Activated naive CD4-positive, alpha-beta T cell treated with anti-CD3 and anti-CD28 coated beads, Interleukin-2, amount 10 ng/mL, durations not matched to agents 7 days and 5 days (primary cell): ENCODE data around the gene CHRNA3.
"Not testable (repeated sequence)": the region's sequence is repeated elsewhere in the genome, so short reads cannot be mapped to it uniquely, and the experiment has no call there.

Experiments used
- CTCF ChIA-PET: fragments of 350-600 bp; sonication (Branson Sonifier 250); formaldehyde crosslinking; loops from one replicate; lab custom pipeline; 2021; ENCODE audit warnings: antibody characterized with exemption; lab: Charles Lee
- DNase-seq: peaks from one replicate; pipeline ENCODE4 v3.0.0-alpha.2; 2020
- H3K27ac Mint-ChIP-seq: one replicate; pipeline ENCODE4 v1.8.0; 2021; ENCODE audit warnings: mild to moderate bottlenecking, moderate library complexity, mixed read lengths
- H3K27me3 Mint-ChIP-seq: one replicate; pipeline ENCODE4 v1.8.0; 2021; ENCODE audit warnings: mild to moderate bottlenecking, mixed read lengths
- H3K36me3 Mint-ChIP-seq: one replicate; pipeline ENCODE4 v1.8.0; 2021; ENCODE audit warnings: mixed read lengths
- H3K4me1 Mint-ChIP-seq: one replicate; pipeline ENCODE4 v1.8.0; 2021; ENCODE audit warnings: mixed read lengths
- H3K4me3 Mint-ChIP-seq: one replicate; pipeline ENCODE4 v1.8.0; 2021; ENCODE audit warnings: mild to moderate bottlenecking, moderate library complexity, mixed read lengths
- H3K9me3 Mint-ChIP-seq: one replicate; pipeline ENCODE4 v1.8.0; 2021; ENCODE audit warnings: mixed read lengths

The CHRNA3 gene

DNA sequence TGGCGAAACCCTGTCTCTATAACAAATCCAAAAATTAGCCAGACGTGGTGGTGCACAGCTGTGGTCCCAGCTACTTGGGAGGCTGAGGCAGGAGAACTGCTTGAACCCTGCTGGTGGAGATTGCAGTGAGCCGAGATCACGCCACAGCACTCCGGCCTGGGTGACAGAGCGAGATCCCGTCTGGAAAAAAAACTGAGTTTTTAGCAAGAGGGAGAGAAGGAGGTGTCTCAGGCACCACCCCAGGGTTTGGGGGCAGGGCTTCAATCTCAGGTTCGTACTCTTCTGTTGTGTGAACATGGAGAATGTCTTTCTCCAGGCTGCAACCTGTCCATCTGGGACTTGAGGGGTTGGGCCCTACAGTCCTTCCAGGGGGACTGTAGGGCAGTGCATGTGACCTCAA, 2.7 kb downstream of the CHRNA3 start:
- H3K27me3 Mint-ChIP-seq, result peaks cover 72% of the 10 kb centered on the region
- no peak overlapping the region for H3K27ac Mint-ChIP-seq
- H3K4me3 Mint-ChIP-seq, result no peak overlapping the region
- CTCF ChIA-PET, result interaction anchor here (1.0 to 3.8 kb wide), 3 partner anchors 89 to 123 kb away, joined by 3 to 29 read pairs (median 4); no protein-coding TSS in a partner anchor
- DNase-seq, result no peak
- peaks cover 20% of the 10 kb centered on the region for H3K4me1 Mint-ChIP-seq
- no peaks in the 10 kb centered on the region for H3K36me3 Mint-ChIP-seq
- no peaks in the 10 kb centered on the region for H3K9me3 Mint-ChIP-seq

- CTCF ChIA-PET, result interaction anchor here (1.0 to 3.8 kb wide), 3 partner anchors 89 to 123 kb away, joined by 3 to 29 read pairs (median 4); no protein-coding TSS in a partner anchor
- H3K9me3 Mint-ChIP-seq, result no peaks in the 10 kb centered on the region
Measured at GRCh38 chr15:78617516-78617915, 3.3 kb downstream of the CHRNA3 start.

GRCh38 chr15:78617076-78617475, 3.7 kb downstream of the CHRNA3 start:
- Mint-ChIP-seq H3K4me3 (no peak overlapping the region), H3K4me1 (peaks cover 19% of the 10 kb centered on the region), H3K9me3 (no peaks in the 10 kb centered on the region), H3K36me3 (no peaks in the 10 kb centered on the region), H3K27ac (no peak overlapping the region), H3K27me3 (peaks cover 62% of the 10 kb centered on the region)
- CTCF ChIA-PET, result interaction anchor here (1.0 kb wide), 2 partner anchors 90 to 124 kb away, joined by 3 to 4 read pairs; no protein-coding TSS in a partner anchor
- no peak for DNase-seq

More at GRCh38 chr15:78617516-78617915, 3.3 kb downstream of the CHRNA3 start:
- Mint-ChIP-seq H3K27ac (no peak overlapping the region), H3K36me3 (no peaks in the 10 kb centered on the region), H3K27me3 (peaks cover 67% of the 10 kb centered on the region), H3K4me3 (no peak overlapping the region), H3K4me1 (peaks cover 20% of the 10 kb centered on the region)
- DNase-seq, result no peak

DNA sequence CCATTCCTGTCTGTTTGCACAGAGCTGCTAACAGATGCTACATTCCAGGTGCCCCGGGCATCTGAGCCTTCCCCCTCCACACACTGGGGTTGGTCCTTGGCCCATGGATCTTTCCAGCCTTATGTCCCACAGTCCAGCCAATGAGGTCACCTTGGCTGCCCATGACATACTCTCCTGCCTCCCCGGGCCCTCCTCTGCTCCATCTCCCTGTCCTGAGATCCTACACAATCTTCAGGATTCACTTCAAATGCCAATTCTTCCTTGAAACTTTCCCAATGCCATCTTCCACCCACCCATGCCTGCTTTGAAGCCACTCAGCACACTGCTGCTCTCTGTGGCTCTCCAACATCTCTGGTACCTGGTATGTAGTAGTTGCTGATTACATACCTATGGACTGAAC, 4.3 kb downstream of the CHRNA3 start:
- CTCF ChIA-PET, result interaction anchor here (2.7 kb wide), 1 partner anchor 93 kb away, joined by 11 read pairs; no protein-coding TSS in a partner anchor
- peaks cover 14% of the 10 kb centered on the region for H3K4me1 Mint-ChIP-seq
- H3K9me3 Mint-ChIP-seq, result no peaks in the 10 kb centered on the region
- no peak overlapping the region for H3K4me3 Mint-ChIP-seq
- H3K27ac Mint-ChIP-seq, result no peak overlapping the region
- DNase-seq, result no peak
- H3K36me3 Mint-ChIP-seq, result no peaks in the 10 kb centered on the region
- H3K27me3 Mint-ChIP-seq, result peaks cover 56% of the 10 kb centered on the region

- peaks cover 44% of the 10 kb centered on the region for H3K27me3 Mint-ChIP-seq
- H3K4me1 Mint-ChIP-seq, result peaks cover 8% of the 10 kb centered on the region
- H3K4me3 Mint-ChIP-seq, result no peak overlapping the region
- H3K27ac Mint-ChIP-seq, result peak overlapping the region; percentile 42
- no peak for DNase-seq
- CTCF ChIA-PET, result interaction anchor here (2.7 kb wide), 1 partner anchor 95 kb away, joined by 11 read pairs; no protein-coding TSS in a partner anchor
- no peaks in the 10 kb centered on the region for H3K9me3 Mint-ChIP-seq
- no peaks in the 10 kb centered on the region for H3K36me3 Mint-ChIP-seq
Measured at GRCh38 chr15:78615151-78615589, 5.6 kb downstream of the CHRNA3 start.

DNA sequence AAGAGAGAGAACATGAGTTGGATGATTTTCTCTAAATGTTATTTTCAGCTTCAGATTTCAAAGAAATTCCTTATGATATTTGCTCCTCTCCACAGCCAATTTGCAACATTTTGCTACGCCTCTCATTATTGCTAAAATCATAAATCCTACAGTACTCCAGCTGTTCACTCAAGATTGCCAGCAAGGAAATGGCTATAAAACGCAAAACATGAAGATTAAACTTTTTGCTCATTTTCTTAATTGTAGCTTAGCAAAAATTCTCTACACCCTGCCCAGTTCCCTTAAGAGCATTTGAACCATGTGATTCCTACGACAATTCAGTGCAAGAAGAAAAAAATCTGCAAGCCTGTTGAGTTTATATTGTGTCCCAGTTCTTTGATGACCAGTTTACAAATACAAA, 6.8 kb downstream of the CHRNA3 start:
- DNase-seq, result no peak
- Mint-ChIP-seq H3K9me3 (no peaks in the 10 kb centered on the region), H3K27me3 (peaks cover 32% of the 10 kb centered on the region), H3K4me3 (no peak overlapping the region), H3K36me3 (no peaks in the 10 kb centered on the region), H3K27ac (no peak overlapping the region), H3K4me1 (peaks cover 5% of the 10 kb centered on the region)
- CTCF ChIA-PET, result interaction anchor here (2.7 kb wide), 1 partner anchor 96 kb away, joined by 11 read pairs; no protein-coding TSS in a partner anchor

DNA sequence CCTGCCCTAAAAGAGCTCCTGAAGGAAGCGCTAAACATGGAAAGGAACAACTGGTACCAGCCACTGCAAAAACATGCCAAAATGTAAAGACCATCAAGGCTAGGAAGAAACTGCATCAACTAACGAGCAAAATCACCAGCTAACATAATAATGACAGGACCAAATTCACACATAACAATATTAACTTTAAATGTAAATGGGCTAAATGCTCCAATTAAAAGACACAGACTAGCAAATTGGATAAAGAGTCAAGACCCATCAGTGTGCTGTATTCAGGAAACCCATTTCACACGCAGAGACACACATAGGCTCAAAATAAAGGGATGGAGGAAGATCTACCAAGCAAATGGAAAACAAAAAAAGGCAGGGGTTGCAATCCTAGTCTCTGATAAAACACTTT, 11.2 kb downstream of the CHRNA3 start:
- CTCF ChIA-PET, result not testable (repeated sequence)

GRCh38 chr15:78605680-78606079, 15.1 kb downstream of the CHRNA3 start:
- H3K27me3 Mint-ChIP-seq, result peaks cover 27% of the 10 kb centered on the region
- no peak overlapping the region for H3K27ac Mint-ChIP-seq
- no peaks in the 10 kb centered on the region for H3K36me3 Mint-ChIP-seq
- no peaks in the 10 kb centered on the region for H3K4me1 Mint-ChIP-seq
- no peak overlapping the region for H3K4me3 Mint-ChIP-seq
- no peak for DNase-seq
- H3K9me3 Mint-ChIP-seq, result no peaks in the 10 kb centered on the region
- CTCF ChIA-PET, result no interaction called here

More for the DNA sequence above, 11.2 kb downstream of the CHRNA3 start:
- H3K4me3 Mint-ChIP-seq, H3K4me1 Mint-ChIP-seq, H3K27ac Mint-ChIP-seq, H3K9me3 Mint-ChIP-seq, DNase-seq, H3K36me3 Mint-ChIP-seq: not testable (repeated sequence)
- H3K27me3 Mint-ChIP-seq, result peaks cover 24% of the 10 kb centered on the region

GRCh38 chr15:78605201-78605600, 15.6 kb downstream of the CHRNA3 start:
- no peak for DNase-seq
- Mint-ChIP-seq H3K27me3 (peaks cover 27% of the 10 kb centered on the region), H3K9me3 (no peaks in the 10 kb centered on the region), H3K4me3 (no peak overlapping the region), H3K36me3 (no peaks in the 10 kb centered on the region), H3K4me1 (no peaks in the 10 kb centered on the region), H3K27ac (no peak overlapping the region)
- CTCF ChIA-PET, result no interaction called here

DNA sequence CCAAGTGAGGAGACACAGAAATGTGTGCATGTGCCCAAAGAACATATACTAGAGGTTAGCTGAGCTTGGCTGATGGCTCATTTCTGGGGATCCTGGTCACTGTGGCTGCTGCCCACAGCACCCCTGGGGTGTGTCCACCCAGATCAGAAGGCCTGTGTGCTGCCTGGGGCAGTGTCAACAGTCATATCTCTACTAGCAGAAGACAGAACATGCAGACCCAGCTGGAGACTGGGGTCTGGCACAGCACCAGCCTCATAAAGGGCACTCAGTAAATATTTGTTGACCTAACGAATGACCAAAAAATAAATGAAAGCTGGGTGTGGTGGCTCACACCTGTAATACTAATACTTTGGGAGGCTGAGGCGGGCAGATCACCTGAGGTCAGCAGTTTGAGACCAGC, 16.4 kb downstream of the CHRNA3 start:
- H3K27me3 Mint-ChIP-seq, result peaks cover 27% of the 10 kb centered on the region
- H3K27ac Mint-ChIP-seq, result no peak overlapping the region
- CTCF ChIA-PET, result no interaction called here
- no peaks in the 10 kb centered on the region for H3K36me3 Mint-ChIP-seq
- H3K4me1 Mint-ChIP-seq, result no peaks in the 10 kb centered on the region
- no peak overlapping the region for H3K4me3 Mint-ChIP-seq
- no peak for DNase-seq
- no peaks in the 10 kb centered on the region for H3K9me3 Mint-ChIP-seq

- Mint-ChIP-seq H3K9me3 (no peaks in the 10 kb centered on the region), H3K36me3 (no peaks in the 10 kb centered on the region), H3K27ac (no peak overlapping the region), H3K4me3 (no peak overlapping the region), H3K4me1 (no peaks in the 10 kb centered on the region), H3K27me3 (peaks cover 22% of the 10 kb centered on the region)
- CTCF ChIA-PET, result no interaction called here
- DNase-seq, result no peak
Measured at GRCh38 chr15:78603467-78603866, 17.3 kb downstream of the CHRNA3 start.

DNA sequence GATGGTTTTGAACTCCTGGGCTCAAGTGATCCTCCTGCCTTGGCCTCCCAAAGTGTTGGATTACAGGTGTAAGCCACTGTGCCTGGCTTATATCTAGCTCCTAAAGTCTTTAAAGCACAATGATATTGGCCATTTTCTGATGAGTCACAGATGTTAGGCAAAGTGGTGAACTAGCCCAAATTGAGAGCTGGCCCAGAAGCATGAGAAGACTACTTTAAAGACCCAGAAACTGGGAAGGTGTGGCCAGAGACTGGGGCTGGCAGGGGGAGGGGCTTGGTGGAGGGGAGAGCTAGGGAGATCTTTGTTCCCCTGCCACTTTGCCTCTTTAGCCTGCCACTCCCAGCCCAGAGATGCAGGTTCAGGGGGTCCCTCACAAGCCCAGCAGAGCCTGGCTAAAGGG, 21.6 kb downstream of the CHRNA3 start:
- no peaks in the 10 kb centered on the region for H3K9me3 Mint-ChIP-seq
- no peak overlapping the region for H3K27ac Mint-ChIP-seq
- no peak overlapping the region for H3K4me3 Mint-ChIP-seq
- no peaks in the 10 kb centered on the region for H3K36me3 Mint-ChIP-seq
- peaks cover under 1% of the 10 kb centered on the region for H3K27me3 Mint-ChIP-seq
- no peak for DNase-seq
- H3K4me1 Mint-ChIP-seq, result no peaks in the 10 kb centered on the region
- CTCF ChIA-PET, result no interaction called here

DNA sequence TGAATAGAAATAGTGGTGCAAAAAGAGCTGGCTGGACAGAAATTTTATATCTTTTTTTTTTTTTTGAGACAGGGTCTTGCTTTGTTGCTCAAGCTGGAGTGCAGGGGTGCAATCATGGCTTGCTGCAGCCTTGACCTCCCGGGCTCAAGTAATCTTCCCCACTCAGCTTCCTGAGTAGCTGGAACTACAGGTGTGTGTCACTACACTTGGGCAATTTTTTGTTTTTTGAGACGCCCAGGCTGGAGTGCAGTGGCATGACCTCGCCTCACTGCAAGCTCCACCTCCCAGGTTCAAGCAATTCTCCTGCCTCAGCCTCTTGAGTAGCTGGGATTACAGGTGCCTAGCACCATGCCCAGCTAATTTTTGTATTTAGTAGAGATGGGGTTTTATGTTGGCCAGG, 22.4 kb downstream of the CHRNA3 start:
- Mint-ChIP-seq H3K4me1 (no peaks in the 10 kb centered on the region), H3K36me3 (no peaks in the 10 kb centered on the region), H3K27ac (no peak overlapping the region), H3K27me3 (no peaks in the 10 kb centered on the region), H3K4me3 (no peak overlapping the region), H3K9me3 (no peaks in the 10 kb centered on the region)
- CTCF ChIA-PET, result no interaction called here
- no peak for DNase-seq

DNA sequence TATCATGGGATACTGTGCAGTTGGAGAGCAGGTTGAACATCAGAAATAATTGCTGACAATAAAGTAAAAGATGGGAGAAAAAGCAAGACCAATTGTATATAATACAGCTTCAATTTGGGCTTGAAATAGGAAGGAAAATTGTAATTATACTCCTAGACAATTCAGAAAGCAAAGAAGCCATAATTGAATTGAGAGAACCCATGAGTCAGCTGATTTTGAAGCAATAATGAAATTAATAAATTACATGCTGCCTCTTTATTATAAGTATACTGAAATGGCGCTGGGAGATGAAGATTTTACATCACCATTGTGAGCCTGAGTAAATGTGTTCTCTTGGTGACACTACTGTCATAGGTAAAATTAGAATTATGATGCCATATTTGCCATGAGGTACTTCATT, 23.2 kb downstream of the CHRNA3 start:
- Mint-ChIP-seq H3K27me3 (no peaks in the 10 kb centered on the region), H3K4me3 (no peak overlapping the region), H3K36me3 (no peaks in the 10 kb centered on the region), H3K4me1 (no peaks in the 10 kb centered on the region), H3K27ac (no peak overlapping the region), H3K9me3 (no peaks in the 10 kb centered on the region)
- CTCF ChIA-PET, result no interaction called here
- no peak for DNase-seq

DNA sequence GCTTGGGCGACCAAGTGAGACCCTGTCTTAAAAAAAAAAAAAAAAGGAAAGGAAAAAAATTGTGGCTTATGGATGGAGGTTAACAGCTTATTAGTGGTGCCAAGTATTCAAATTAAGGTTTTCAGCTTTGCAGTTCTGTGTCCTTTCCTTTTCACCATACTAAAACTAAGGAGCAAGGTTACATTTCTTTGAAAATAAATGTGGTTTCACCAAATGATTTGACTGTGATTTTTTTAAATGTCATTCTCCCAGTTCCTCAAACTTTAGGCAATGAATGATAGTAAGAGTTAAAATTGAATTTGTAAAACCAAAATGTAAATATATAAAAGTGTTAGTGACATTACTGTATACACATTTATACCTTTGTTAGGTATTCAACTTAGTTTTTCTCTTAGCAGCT, 45.9 kb downstream of the CHRNA3 start:
- H3K27me3 Mint-ChIP-seq, result no peaks in the 10 kb centered on the region
- H3K36me3 Mint-ChIP-seq, result no peaks in the 10 kb centered on the region
- CTCF ChIA-PET, result no interaction called here
- no peak overlapping the region for H3K4me3 Mint-ChIP-seq
- no peaks in the 10 kb centered on the region for H3K9me3 Mint-ChIP-seq
- no peaks in the 10 kb centered on the region for H3K4me1 Mint-ChIP-seq
- no peak overlapping the region for H3K27ac Mint-ChIP-seq
- no peak for DNase-seq
